Measurements from ENCODE around the gene MXRA7.
"Not testable (repeated sequence)": the region's sequence is repeated elsewhere in the genome, so short reads cannot be mapped to it uniquely, and the experiment has no call there.

MXRA7 gene

GRCh38 chr17:76704805-76705204 lies 6.0 kb downstream of the MXRA7 start:
- DNase-seq (ENCODE audit: low read depth) = no peak
- H3K4me3 ChIP-seq (ENCODE audit: low read depth, low read length) = no peak overlapping the region
- no peak for TF ChIP-seq CTCF (IDR thresholded peaks at IDR 0.05; ENCODE audit: control insufficient read depth, extremely low read depth, insufficient read depth)

- DNase-seq (ENCODE audit: low read depth) = no peak
- H3K4me3 ChIP-seq (ENCODE audit: low read depth, low read length) = no peak overlapping the region
- TF ChIP-seq CTCF (IDR thresholded peaks at IDR 0.05; ENCODE audit: control insufficient read depth, extremely low read depth, insufficient read depth) = no peak
Measured at GRCh38 chr17:76702941-76703637, 7.7 kb downstream of the MXRA7 start.

GRCh38 chr17:76702076-76702475 lies 8.7 kb downstream of the MXRA7 start:
- H3K4me3 ChIP-seq (ENCODE audit: low read depth, low read length) = no peak overlapping the region
- TF ChIP-seq CTCF (IDR thresholded peaks at IDR 0.05; ENCODE audit: control insufficient read depth, extremely low read depth, insufficient read depth) = no peak
- no peak for DNase-seq (ENCODE audit: low read depth)

- no peak for TF ChIP-seq CTCF (IDR thresholded peaks at IDR 0.05; ENCODE audit: control insufficient read depth, extremely low read depth, insufficient read depth)
- no peak overlapping the region for H3K4me3 ChIP-seq (ENCODE audit: low read depth, low read length)
- DNase-seq (ENCODE audit: low read depth) = no peak
Measured at GRCh38 chr17:76701471-76701967, 9.2 kb downstream of the MXRA7 start.

- no peak overlapping the region for H3K4me3 ChIP-seq (ENCODE audit: low read depth, low read length)
- no peak for DNase-seq (ENCODE audit: low read depth)
- no peak for TF ChIP-seq CTCF (IDR thresholded peaks at IDR 0.05; ENCODE audit: control insufficient read depth, extremely low read depth, insufficient read depth)
Measured at GRCh38 chr17:76700617-76701470, 9.9 kb downstream of the MXRA7 start.

- H3K4me3 ChIP-seq (ENCODE audit: low read depth, low read length) = no peak overlapping the region
- no peak for DNase-seq (ENCODE audit: low read depth)
- TF ChIP-seq CTCF (IDR thresholded peaks at IDR 0.05; ENCODE audit: control insufficient read depth, extremely low read depth, insufficient read depth) = no peak
Measured at GRCh38 chr17:76700270-76700616, 10.5 kb downstream of the MXRA7 start.

- H3K4me3 ChIP-seq (ENCODE audit: low read depth, low read length); DNase-seq (ENCODE audit: low read depth): not testable (repeated sequence)
Measured at GRCh38 chr17:76698466-76698977, 12.2 kb downstream of the MXRA7 start.

Measured in LNCaP clone FGC (cell line).